ENCODE results near the gene CDKN1B. TPM values are rescaled to one million over a fixed set of nuclear protein-coding genes. Genes with fewer than 3 reads are reported as not detected.
A peak's percentile ranks its signal among the peaks of the same experiment; 100 is the strongest.

CDKN1B gene
- total RNA-seq, 1 experiment from 2014 or later = 33.1 TPM

GRCh38 chr12:12715459-12716150, 1.6 kb upstream of the CDKN1B start:
- Histone ChIP-seq H2AFZ (ENCODE audit: low read depth, low read length, poor library complexity, severe bottlenecking) (no peak overlapping the region), H3K36me3 (ENCODE audit: control insufficient read depth in 1 of 2, insufficient read depth in 2 of 2, low read length in 2 of 2) (peaks cover 7 to 15% of the 10 kb centered on the region in 2 experiments; a peak in 3 of 4 replicates), H3K79me2 (ENCODE audit: insufficient read depth, low read length) (peaks cover 34% of the 10 kb centered on the region), H3K27me3 (ENCODE audit: insufficient read depth, low read length) (no peaks in the 10 kb centered on the region), H3K4me3 (replicated peaks in 1 of 2; ENCODE audit: low read depth in 1 of 2, low read length in 2 of 2) (no peak overlapping the region), H3K27ac (ENCODE audit: low read depth, low read length) (peak overlapping the region; percentile 100), H3K4me2 (ENCODE audit: low read length) (peak overlapping the region; percentile 98), H3K9ac (ENCODE audit: low read length) (peak overlapping the region; percentile 92; the same call in 1 of the 2 replicates), H3K9me3 (ENCODE audit: control insufficient read depth in 1 of 2, insufficient read depth in 1 of 2, low read depth in 1 of 2, low read length in 2 of 2) (no peaks in the 10 kb centered on the region), H3K9me2 (ENCODE audit: insufficient read depth) (no peaks in the 10 kb centered on the region), H4K20me1 (ENCODE audit: insufficient read depth) (no peaks in the 10 kb centered on the region), H3K4me1 (ENCODE audit: control insufficient read depth in 1 of 2, insufficient read depth in 2 of 2, low read length in 2 of 2) (peaks cover 20 to 46% of the 10 kb centered on the region in 2 experiments)
- no peak for DNase-seq (ENCODE audit: low read depth, low spot score)
- no TSS peak for BruUV-seq (replicated peaks)
- RAD21 ChIA-PET (ENCODE audit: low non-redundant PET in 1 of 2, low total read pairs in 2 of 2, uncharacterized antibody in 2 of 2, unreplicated experiment in 2 of 2) = no interaction called here
- no peak for ATAC-seq
- POLR2A ChIA-PET = interaction anchor here (1.2 to 2.4 kb wide), 2 partner anchors 9 to 11 kb away, joined by 3 to 21 read pairs; no protein-coding TSS in a partner anchor
- CTCF ChIA-PET = interaction anchor here (1.6 kb wide), 1 partner anchor 21 kb away, joined by 6 read pairs; no protein-coding TSS in a partner anchor
- intact Hi-C loops (cut with micrococcal nuclease) = no loop called here
- no peak for TF ChIP-seq REST (IDR thresholded peaks at IDR 0.05; ENCODE audit: low read depth)
- no peak for TF ChIP-seq JUND (IDR thresholded peaks at IDR 0.05)
